SK-N-SH (cell line): Measurements from ENCODE around the gene ZNF888.

Experiments used
- EP300 ChIP-seq, 2 experiments: IDR thresholded peaks; 2 replicates each; pipeline versions ENCODE4 v1.4.0 to v1.6.1; 2012; ENCODE audit warnings: borderline replicate concordance in 1 of 2, low read depth in 1 of 2, low read length in 1 of 2
- FOXJ3 ChIP-seq: sonication (generic); formaldehyde crosslinking; IDR thresholded peaks from 2 replicates; pipeline ENCODE4 v1.5.1; 2020; ENCODE audit warnings: mild to moderate bottlenecking, missing genetic modification reagents
- GATA2 ChIP-seq: sonication (generic); formaldehyde crosslinking; IDR thresholded peaks from 2 replicates; pipeline ENCODE4 v1.5.0; 2020; ENCODE audit warnings: mild to moderate bottlenecking, missing genetic modification reagents
- MEF2A ChIP-seq: IDR thresholded peaks from 2 replicates; pipeline ENCODE4 v1.4.0; 2012; ENCODE audit warnings: low read depth, borderline replicate concordance
- TF ChIP-seq, protein P1 (sequence below): fragments of 150-350 bp; IDR thresholded peaks from 2 replicates; pipeline ENCODE4 v1.6.1; 2017; ENCODE audit warnings: antibody characterized with exemption, low read length, low read depth, borderline replicate concordance
- TF ChIP-seq, protein P2 (sequence below): fragments of 200-600 bp; sonication (generic); IDR thresholded peaks from 2 replicates; pipeline ENCODE4 v1.6.1; 2017; ENCODE audit warnings: antibody characterized with exemption, mild to moderate bottlenecking, moderate library complexity

GRCh38 chr19:52936954-52937325, 13.7 kb upstream of the ZNF888 start:
- TF ChIP-seq, protein P1, sequence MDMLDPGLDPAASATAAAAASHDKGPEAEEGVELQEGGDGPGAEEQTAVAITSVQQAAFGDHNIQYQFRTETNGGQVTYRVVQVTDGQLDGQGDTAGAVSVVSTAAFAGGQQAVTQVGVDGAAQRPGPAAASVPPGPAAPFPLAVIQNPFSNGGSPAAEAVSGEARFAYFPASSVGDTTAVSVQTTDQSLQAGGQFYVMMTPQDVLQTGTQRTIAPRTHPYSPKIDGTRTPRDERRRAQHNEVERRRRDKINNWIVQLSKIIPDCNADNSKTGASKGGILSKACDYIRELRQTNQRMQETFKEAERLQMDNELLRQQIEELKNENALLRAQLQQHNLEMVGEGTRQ: no peak
- TF ChIP-seq MEF2A: no peak
- TF ChIP-seq, protein P2, sequence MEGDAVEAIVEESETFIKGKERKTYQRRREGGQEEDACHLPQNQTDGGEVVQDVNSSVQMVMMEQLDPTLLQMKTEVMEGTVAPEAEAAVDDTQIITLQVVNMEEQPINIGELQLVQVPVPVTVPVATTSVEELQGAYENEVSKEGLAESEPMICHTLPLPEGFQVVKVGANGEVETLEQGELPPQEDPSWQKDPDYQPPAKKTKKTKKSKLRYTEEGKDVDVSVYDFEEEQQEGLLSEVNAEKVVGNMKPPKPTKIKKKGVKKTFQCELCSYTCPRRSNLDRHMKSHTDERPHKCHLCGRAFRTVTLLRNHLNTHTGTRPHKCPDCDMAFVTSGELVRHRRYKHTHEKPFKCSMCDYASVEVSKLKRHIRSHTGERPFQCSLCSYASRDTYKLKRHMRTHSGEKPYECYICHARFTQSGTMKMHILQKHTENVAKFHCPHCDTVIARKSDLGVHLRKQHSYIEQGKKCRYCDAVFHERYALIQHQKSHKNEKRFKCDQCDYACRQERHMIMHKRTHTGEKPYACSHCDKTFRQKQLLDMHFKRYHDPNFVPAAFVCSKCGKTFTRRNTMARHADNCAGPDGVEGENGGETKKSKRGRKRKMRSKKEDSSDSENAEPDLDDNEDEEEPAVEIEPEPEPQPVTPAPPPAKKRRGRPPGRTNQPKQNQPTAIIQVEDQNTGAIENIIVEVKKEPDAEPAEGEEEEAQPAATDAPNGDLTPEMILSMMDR: no peak
- no peak for TF ChIP-seq EP300 (IDR thresholded peaks at IDR 0.05; ENCODE audit: borderline replicate concordance in 1 of 2, low read depth in 1 of 2, low read length in 1 of 2)
- no peak for TF ChIP-seq GATA2
- TF ChIP-seq FOXJ3 (CRISPR knock-in tag): no peak
